GM18858 (cell line): Measurements from ENCODE around the gene PLCB1.

Experiments used
- ATAC-seq: cut with Tn5 transposase; IDR thresholded peaks from one replicate; pipeline ENCODE4 v1.9.1; 2021; ENCODE audit not compliant: unreplicated experiment

The PLCB1 gene

GRCh38 chr20:8208226-8208625, 76.2 kb downstream of the PLCB1 start:
- ATAC-seq: no peak

GRCh38 chr20:8209061-8209460, 77.0 kb downstream of the PLCB1 start:
- ATAC-seq: peak; percentile 40

GRCh38 chr20:8210749-8211148, 78.7 kb downstream of the PLCB1 start:
- ATAC-seq: no peak

GRCh38 chr20:8212286-8212685, 80.2 kb downstream of the PLCB1 start:
- ATAC-seq: no peak

- ATAC-seq: no peak
Measured at GRCh38 chr20:8213270-8213669, 81.2 kb downstream of the PLCB1 start.

- peak; percentile 76 for ATAC-seq
Measured at GRCh38 chr20:8213831-8214587, 81.9 kb downstream of the PLCB1 start.

- ATAC-seq: no peak
Measured at GRCh38 chr20:8215361-8215781, 83.3 kb downstream of the PLCB1 start.

- ATAC-seq: peak; percentile 29
Measured at GRCh38 chr20:8216375-8217200, 84.5 kb downstream of the PLCB1 start.

- no peak for ATAC-seq
Measured at GRCh38 chr20:8218861-8219260, 86.8 kb downstream of the PLCB1 start.

GRCh38 chr20:8219403-8219802, 87.3 kb downstream of the PLCB1 start:
- no peak for ATAC-seq

- ATAC-seq: no peak
Measured at GRCh38 chr20:8220716-8221115, 88.7 kb downstream of the PLCB1 start.

- no peak for ATAC-seq
Measured at GRCh38 chr20:8221887-8222419, 89.9 kb downstream of the PLCB1 start.

- no peak for ATAC-seq
Measured at GRCh38 chr20:8223091-8223870, 91.2 kb downstream of the PLCB1 start.

- no peak for ATAC-seq
Measured at GRCh38 chr20:8225658-8226057, 93.6 kb downstream of the PLCB1 start.

- ATAC-seq: no peak
Measured at GRCh38 chr20:8226106-8226505, 94.0 kb downstream of the PLCB1 start.

GRCh38 chr20:8227293-8227692, 95.2 kb downstream of the PLCB1 start:
- ATAC-seq: no peak

- no peak for ATAC-seq
Measured at GRCh38 chr20:8228315-8228714, 96.2 kb downstream of the PLCB1 start.

GRCh38 chr20:8229090-8229489, 97.0 kb downstream of the PLCB1 start:
- ATAC-seq: no peak

- no peak for ATAC-seq
Measured at GRCh38 chr20:8231038-8231437, 99.0 kb downstream of the PLCB1 start.

GRCh38 chr20:8232332-8232731, 100.3 kb downstream of the PLCB1 start:
- no peak for ATAC-seq

- ATAC-seq: no peak
Measured at GRCh38 chr20:8234580-8234979, 102.5 kb downstream of the PLCB1 start.
